ENCODE data around the gene CEP41.

CEP41 gene

DNA sequence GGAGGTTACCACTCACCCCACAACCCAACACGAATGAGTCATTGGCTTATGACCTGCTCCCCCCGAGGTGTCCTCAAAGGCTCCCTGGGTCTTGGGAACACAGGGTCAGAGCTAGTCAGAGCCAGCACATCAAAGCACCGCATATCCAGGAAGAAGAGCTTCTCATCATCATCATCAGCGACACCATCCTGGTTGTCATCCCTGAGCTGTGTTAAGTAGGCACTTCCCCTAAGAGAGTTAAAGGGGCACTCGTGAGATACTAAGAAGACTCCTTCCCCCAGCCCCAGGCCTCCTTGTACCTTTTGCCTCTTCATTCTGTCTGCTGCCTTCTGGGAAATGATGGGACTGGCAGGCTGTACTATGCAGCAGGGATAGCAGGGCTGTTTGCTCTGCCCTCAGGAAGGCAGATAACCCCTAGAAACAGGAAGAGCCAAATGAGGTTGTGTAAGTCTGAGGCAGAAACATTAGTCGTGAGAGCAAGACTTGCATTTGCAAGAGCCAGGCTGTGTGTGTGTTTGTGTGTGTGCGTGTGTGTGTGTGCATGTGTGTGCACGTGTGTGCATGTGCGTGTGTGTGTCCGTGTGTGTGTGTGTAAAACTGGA lies 71.6 kb downstream of the CEP41 start:
- no peak for DNase-seq (ENCODE audit: low spot score)

DNA sequence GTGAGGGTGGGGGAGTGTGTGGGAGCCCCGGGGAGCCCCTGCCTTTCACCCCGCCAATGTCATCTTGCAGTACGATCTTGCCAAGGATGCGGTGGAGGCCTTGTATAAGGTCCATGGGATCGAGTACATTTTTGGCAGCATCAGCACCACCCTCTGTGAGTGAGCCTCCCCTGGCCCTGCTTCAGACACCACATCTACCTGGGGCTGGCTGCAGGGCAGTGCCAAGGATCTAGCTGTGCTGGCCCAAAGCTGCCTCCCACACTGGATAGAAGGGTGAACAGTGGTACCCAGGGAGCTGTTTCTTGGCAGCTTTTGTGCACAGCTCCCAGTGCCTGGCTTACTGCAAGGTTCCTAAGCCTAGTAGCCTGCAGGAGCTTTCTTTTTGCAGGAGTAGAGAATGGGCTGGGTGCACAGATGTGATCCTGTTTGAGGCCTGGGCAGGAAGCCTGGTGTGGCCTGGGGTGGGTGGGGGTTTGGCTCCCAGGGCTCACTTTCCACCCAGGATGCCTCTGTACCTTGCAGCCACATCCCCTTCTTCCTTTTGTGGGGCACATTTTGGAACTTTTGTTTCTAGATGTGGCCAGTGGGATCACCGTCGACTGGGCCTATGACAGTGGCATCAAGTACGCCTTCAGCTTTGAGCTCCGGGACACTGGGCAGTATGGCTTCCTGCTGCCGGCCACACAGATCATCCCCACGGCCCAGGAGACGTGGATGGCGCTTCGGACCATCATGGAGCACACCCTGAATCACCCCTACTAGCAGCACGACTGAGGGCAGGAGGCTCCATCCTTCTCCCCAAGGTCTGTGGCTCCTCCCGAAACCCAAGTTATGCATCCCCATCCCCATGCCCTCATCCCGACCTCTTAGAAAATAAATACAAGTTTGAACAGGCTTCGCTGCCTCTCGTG lies 72.7 kb downstream of the CEP41 start:
- DNase-seq (ENCODE audit: low spot score): no peak

GRCh38 chr7:130367088-130367755 lies 73.6 kb downstream of the CEP41 start:
- DNase-seq (ENCODE audit: low spot score): no peak

- DNase-seq (ENCODE audit: low spot score): no peak
Observed at GRCh38 chr7:130366564-130366963, 74.3 kb downstream of the CEP41 start.

DNA sequence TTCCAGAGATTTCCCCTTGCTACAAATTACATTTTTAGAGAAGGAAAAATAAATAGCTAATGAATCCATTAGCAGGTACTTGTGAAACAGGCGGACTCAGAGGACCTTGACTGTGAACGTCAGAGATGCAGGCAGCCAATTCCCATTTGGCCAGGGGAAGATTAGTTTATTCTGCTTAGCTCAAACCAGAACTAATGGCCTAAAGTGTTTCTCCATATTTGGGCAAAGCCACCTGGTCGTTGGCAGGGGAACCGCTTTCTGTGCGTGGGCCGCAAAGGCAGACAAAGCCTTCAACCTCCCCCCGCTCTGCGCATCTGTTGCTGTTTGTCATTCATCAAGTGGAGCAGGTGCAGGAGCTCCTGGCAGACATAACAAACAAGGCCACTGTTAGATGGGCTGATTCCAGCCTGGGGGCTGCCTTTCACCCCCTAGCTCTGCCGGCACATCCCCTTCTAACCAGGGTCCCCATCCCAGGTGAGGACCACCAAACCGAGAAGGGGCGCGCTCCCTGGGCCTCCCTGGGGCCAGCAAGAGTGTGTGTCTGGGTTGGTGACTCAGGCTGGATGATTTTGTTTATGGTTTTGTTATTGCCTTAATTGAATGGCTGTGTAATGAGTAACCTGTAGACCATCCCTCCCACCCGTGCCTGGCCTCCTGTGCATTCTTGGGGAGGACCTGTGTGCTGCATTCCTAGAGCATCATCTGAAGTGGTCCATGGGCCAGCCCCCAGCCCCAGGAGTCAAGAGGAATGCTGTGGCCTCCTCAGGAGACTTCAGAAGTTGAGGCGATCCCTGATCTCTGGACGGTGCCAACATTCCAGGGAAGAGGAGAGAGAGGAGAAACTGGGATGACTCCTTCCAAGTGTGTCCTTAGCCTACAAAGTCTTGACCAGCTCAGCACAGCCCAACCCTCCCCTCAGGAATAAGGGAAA lies 75.0 kb downstream of the CEP41 start:
- peak; percentile 70 for DNase-seq (ENCODE audit: low spot score)

- DNase-seq (ENCODE audit: low spot score): no peak
Observed at GRCh38 chr7:130365088-130365487, 75.7 kb downstream of the CEP41 start.

DNA sequence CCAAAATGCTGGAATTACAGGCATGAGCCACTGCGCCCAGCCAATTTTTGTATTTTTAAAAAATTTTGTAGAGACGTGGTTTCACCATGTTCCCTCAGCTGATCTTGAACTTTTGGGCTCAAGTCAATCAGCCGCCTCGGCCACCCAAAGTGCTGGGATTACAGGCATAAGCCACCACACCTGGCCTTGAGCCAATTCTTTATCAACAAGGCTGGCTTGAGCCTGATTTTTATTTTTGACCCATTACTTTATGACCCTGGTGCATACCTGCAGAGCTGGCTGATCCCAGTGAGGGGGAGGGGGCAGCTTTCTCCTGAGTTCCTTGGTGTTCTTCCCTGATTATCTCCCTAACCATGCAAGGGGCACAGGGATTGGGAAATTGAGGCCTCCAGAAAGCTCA lies 76.4 kb downstream of the CEP41 start:
- no peak for DNase-seq (ENCODE audit: low spot score)

GRCh38 chr7:130363026-130363847 lies 77.6 kb downstream of the CEP41 start:
- no peak for DNase-seq (ENCODE audit: low spot score)

DNA sequence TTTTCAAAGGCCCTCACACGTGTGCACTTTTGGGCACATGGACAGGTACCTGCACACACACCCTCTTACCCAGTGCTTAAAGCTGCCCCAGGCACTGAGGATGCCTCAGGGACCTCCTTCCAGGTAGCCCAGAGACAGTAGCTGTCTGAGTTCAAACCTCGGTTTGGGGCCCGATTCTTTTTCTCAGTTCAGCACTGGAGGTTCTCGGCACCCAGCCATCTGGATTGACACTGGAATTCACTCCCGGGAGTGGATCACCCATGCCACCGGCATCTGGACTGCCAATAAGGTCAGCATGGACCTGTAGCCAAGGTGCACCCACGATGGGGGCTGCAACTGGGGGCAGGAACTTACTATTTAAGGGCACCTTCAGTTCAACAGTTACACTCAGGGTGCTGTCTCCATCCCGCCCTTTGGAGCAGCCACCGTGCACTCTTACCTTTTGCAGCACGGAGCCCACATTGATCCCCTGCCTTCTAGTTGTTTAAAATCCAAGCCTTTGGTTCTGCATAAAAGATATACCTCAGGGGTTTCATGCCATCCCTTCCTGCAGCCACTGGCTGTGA lies 78.5 kb downstream of the CEP41 start:
- no peak for DNase-seq (ENCODE audit: low spot score)

- no peak for DNase-seq (ENCODE audit: low spot score)
Observed at GRCh38 chr7:130361681-130362080, 79.1 kb downstream of the CEP41 start.

DNA sequence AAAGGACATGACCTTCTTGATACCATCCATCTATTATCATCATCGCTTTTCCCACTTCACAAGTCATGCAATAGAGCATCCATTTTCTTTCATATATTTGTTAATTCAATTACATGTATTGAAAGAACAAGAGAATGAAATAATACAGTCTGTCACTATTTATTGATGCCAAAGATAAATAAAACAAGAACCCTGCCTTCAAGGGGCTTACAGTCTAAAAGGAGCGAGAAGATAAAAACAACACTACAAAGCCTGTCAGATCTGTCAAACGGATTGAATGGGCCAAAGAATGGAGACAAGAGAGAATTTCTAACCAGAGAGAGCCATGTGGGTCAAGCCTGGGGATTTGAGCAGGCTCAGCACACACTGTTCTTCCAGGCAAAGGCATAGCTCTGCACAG lies 80.3 kb downstream of the CEP41 start:
- DNase-seq (ENCODE audit: low spot score): no peak

- no peak for DNase-seq (ENCODE audit: low spot score)
Observed at GRCh38 chr7:130359276-130359857, 81.4 kb downstream of the CEP41 start.

DNA sequence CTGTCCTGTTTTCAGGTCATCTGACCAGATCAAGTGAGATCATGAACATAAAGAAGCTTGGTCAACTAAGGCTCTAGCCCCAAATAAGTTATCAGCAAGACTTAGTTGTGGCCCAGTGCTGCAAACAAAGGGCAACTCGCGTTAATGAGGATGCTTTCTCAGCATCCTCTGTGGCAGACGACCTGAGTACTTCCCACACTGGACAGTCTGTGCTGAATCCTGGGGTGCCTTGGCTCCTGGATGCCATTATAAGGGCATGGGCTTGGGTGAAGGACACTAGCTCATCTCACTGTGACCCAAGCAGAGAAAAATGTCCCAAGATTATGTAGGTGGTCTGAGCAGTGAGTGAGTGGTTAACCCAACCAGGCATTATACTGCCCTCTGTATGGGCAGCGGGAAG lies 82.3 kb downstream of the CEP41 start:
- DNase-seq (ENCODE audit: low spot score): no peak

DNA sequence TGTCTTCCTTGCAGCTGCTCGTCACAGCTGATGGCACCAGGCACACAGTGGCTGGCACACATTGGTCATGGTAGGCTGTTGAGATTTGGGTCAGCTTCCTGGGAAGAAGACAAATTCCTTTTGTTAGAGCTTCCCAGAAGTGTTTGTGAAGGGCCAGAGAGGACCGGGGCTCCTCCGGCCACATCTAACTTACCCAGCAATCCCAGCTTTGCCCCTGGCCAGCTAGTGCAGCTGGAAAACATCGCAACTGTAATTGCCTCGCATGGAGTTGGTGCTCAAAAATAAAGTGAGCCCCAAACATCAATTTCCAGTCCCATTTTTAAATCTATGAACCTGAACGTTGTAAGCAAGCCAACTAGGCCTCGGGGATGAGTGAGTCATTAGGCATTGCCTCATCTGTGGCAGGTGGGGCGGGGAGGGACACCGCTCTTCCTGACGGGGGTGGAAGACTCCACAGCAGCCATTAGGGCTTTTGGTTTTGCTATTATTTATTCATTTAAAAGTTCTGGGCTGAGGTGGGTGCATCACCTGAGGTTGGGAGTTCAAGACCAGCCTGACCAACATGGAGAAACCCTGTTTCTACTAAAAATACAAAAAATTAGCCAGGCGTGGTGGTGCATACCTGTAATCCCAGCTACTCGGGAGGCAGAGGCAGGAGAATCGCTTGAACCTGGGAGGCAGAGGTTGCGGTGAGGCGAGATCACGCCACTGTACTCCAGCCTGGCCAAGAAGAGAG lies 83.8 kb downstream of the CEP41 start:
- peak; percentile 52 for DNase-seq (ENCODE audit: low spot score)

GRCh38 chr7:130356121-130356875 lies 84.5 kb downstream of the CEP41 start:
- DNase-seq (ENCODE audit: low spot score): no peak

GRCh38 chr7:130353196-130353595 lies 87.6 kb downstream of the CEP41 start:
- no peak for DNase-seq (ENCODE audit: low spot score)

DNA sequence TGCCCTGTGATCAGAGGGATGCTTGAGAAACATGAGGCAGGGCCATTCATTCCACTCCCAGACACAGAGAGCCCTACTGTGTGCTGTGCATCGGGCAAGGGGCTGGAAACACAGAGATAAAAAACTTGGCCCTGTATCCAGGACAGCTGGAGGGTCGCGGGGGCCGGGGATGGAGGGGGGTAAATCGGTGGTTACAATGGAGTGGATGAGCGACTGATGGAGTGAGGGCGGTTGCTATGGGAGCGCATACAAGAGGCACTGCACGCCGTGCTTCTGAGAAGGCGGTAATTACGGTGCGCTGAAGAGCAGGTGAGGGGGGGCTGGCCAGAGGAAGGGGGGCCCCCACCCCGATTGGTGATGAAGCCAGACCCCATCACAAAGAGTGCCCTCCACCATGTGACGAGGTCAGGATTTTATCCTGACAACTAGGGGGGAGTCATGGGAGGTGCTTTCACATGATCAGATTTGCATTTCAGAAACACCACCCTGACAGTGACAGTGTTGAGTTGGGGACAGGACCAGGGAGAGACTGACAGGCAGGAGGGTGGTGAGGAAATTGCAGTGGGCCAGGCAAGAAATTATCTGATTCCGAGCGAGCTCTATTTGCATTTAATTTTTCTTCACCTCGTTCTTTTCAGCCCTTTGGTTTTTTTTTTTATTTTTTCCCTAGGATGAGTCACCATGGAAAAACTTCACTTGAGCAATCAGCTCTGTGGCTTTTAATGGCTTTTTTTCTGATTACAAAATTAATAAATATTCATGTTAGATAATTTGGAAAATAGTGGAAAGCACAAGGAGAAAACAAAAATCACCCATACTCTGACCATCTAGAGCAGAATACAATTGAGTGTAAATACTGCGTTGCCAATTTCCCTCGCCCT lies 88.4 kb downstream of the CEP41 start:
- peak; percentile 64 for DNase-seq (ENCODE audit: low spot score)

GRCh38 chr7:130351791-130352090 lies 89.1 kb downstream of the CEP41 start:
- DNase-seq (ENCODE audit: low spot score): no peak

Measured in Ammon's horn (tissue), 1 donor.